SK-N-SH treated with all-trans-retinoic acid at 6 μM for 48 hours (cell line): Measurements from ENCODE around the gene RIC1.

ENCODE experiments used
- ATAC-seq: fragments of 200-7000 bp; cut with Tn5 transposase; 3 replicates; pipeline ENCODE4 v1.9.1; 2020; ENCODE audit warnings: mild to moderate bottlenecking, moderate library complexity
- ARNTL ChIP-seq: fragments of 450-650 bp; formaldehyde crosslinking; IDR thresholded peaks from 2 replicates; pipeline ENCODE4 v1.5.0; 2020; ENCODE audit warnings: low read depth, mild to moderate bottlenecking, moderate library complexity, borderline replicate concordance
- BACH2 ChIP-seq: fragments of 250-450 bp; sonication (Bioruptor Pico); IDR thresholded peaks from 2 replicates; pipeline ENCODE4 v1.9.0; 2021; ENCODE audit warnings: mild to moderate bottlenecking, borderline replicate concordance
- CSDC2 ChIP-seq: fragments of 250-450 bp; sonication (Bioruptor Pico); IDR thresholded peaks from 2 replicates; pipeline ENCODE4 v1.5.0; 2020; ENCODE audit warnings: mild to moderate bottlenecking, moderate library complexity
- ESRRG ChIP-seq: fragments of 250-450 bp; sonication (Bioruptor Pico); IDR thresholded peaks from 2 replicates; pipeline ENCODE4 v1.6.1; 2021; ENCODE audit warnings: mild to moderate bottlenecking
- GLIS3 ChIP-seq: fragments of 250-450 bp; sonication (Bioruptor Pico); IDR thresholded peaks from 2 replicates; pipeline ENCODE4 v1.5.0; 2020; ENCODE audit warnings: mild to moderate bottlenecking, moderate library complexity
- ISL1 ChIP-seq: fragments of 250-450 bp; sonication (Bioruptor Pico); IDR thresholded peaks from 2 replicates; pipeline ENCODE4 v2.1.2; 2022; ENCODE audit warnings: mild to moderate bottlenecking, moderate library complexity
- OSR1 ChIP-seq: fragments of 250-450 bp; sonication (Bioruptor Pico); IDR thresholded peaks from 2 replicates; pipeline ENCODE4 v1.8.0; 2022; ENCODE audit warnings: moderate library complexity, mild to moderate bottlenecking, inconsistent platforms
- PPARA ChIP-seq: fragments of 250-450 bp; sonication (Bioruptor Pico); IDR thresholded peaks from 2 replicates; pipeline ENCODE4 v1.5.0; 2020; ENCODE audit warnings: mild to moderate bottlenecking, borderline replicate concordance
- RARB ChIP-seq: fragments of 250-450 bp; sonication (Bioruptor Pico); IDR thresholded peaks from 2 replicates; pipeline ENCODE4 v1.8.0; 2021; ENCODE audit warnings: mild to moderate bottlenecking, moderate library complexity
- SNAI2 ChIP-seq: fragments of 250-450 bp; sonication (Bioruptor Pico); IDR thresholded peaks from 2 replicates; pipeline ENCODE4 v1.5.0; 2020; ENCODE audit warnings: mild to moderate bottlenecking, moderate library complexity
- TCF4 ChIP-seq: fragments of 250-450 bp; sonication (Bioruptor Pico); IDR thresholded peaks from 2 replicates; pipeline ENCODE4 v1.8.0; 2021; ENCODE audit warnings: mild to moderate bottlenecking, moderate library complexity, borderline replicate concordance
- TOX ChIP-seq: fragments of 250-450 bp; sonication (Bioruptor Pico); IDR thresholded peaks from 2 replicates; pipeline ENCODE4 v1.8.0; 2021; ENCODE audit warnings: mild to moderate bottlenecking, moderate library complexity, borderline replicate concordance
- ZC3H10 ChIP-seq: fragments of 250-450 bp; sonication (Bioruptor Pico); IDR thresholded peaks from 2 replicates; pipeline ENCODE4 v1.5.1; 2021; ENCODE audit warnings: mild to moderate bottlenecking, moderate library complexity
- ZFP3 ChIP-seq: fragments of 250-450 bp; sonication (Bioruptor Pico); IDR thresholded peaks from 2 replicates; pipeline ENCODE4 v1.5.0; 2020; ENCODE audit warnings: mild to moderate bottlenecking, moderate library complexity
- ZFP30 ChIP-seq: fragments of 450-650 bp; formaldehyde crosslinking; IDR thresholded peaks from 2 replicates; pipeline ENCODE4 v1.5.0; 2022; ENCODE audit warnings: mild to moderate bottlenecking, moderate library complexity
- ZNF565 ChIP-seq: fragments of 450-650 bp; formaldehyde crosslinking; conservative IDR thresholded peaks from 2 replicates; pipeline ENCODE4 v1.5.0; 2020; ENCODE audit warnings: low read depth, mild to moderate bottlenecking, moderate library complexity
- ZNF70 ChIP-seq: fragments of 450-650 bp; formaldehyde crosslinking; IDR thresholded peaks from 2 replicates; pipeline ENCODE4 v1.5.0; 2020; ENCODE audit warnings: mild to moderate bottlenecking, moderate library complexity
- ZNF8 ChIP-seq: fragments of 450-650 bp; formaldehyde crosslinking; IDR thresholded peaks from 2 replicates; pipeline ENCODE4 v1.5.0; 2020; ENCODE audit warnings: mild to moderate bottlenecking, moderate library complexity
- TF ChIP-seq, protein P1 (sequence below): fragments of 250-450 bp; sonication (Bioruptor Pico); IDR thresholded peaks from 2 replicates; pipeline ENCODE4 v1.5.1; 2020; ENCODE audit warnings: low read depth, mild to moderate bottlenecking, moderate library complexity
- TF ChIP-seq, protein P2 (sequence below): fragments of 250-450 bp; sonication (Bioruptor Pico); IDR thresholded peaks from 2 replicates; pipeline ENCODE4 v1.5.1; 2021; ENCODE audit warnings: mild to moderate bottlenecking, moderate library complexity
- TF ChIP-seq, protein P3 (sequence below): fragments of 250-450 bp; sonication (Bioruptor Pico); IDR thresholded peaks from 2 replicates; pipeline ENCODE4 v1.8.0; 2020; ENCODE audit warnings: mild to moderate bottlenecking, moderate library complexity, borderline replicate concordance
- TF ChIP-seq, protein P4 (sequence below): fragments of 250-450 bp; sonication (Bioruptor Pico); IDR thresholded peaks from 2 replicates; pipeline ENCODE4 v1.8.0; 2021; ENCODE audit warnings: low read depth, mild to moderate bottlenecking, moderate library complexity, borderline replicate concordance
- TF ChIP-seq, protein P5 (sequence below): fragments of 250-450 bp; sonication (Bioruptor Pico); IDR thresholded peaks from 2 replicates; pipeline ENCODE4 v1.5.0; 2020; ENCODE audit warnings: mild to moderate bottlenecking, moderate library complexity

RIC1 gene

DNA sequence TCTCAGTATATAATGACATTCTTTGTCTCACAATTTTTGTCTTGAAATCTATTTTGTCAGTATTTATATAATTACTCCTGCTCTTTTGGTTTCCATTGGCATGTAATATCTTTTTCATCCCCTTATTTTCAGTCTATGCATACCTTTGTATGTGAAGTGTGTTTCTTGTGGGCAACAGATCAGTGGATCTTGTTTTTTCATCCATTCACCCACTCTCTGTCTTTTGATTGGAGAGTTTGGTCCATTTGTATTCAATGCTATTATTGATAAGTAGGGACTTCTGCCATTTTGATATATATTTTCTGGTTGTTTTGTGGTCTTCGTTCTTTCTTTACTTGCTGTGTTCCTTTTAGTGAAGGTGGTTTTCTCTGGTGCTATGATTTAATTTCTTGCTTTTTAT lies 10.9 kb downstream of the RIC1 start (continued):
- TF ChIP-seq TCF4 (CRISPR knock-in tag) (no peak), ZNF8 (CRISPR knock-in tag) (no peak), CSDC2 (no peak), RARB (CRISPR knock-in tag) (no peak), ESRRG (CRISPR knock-in tag) (no peak), ARNTL (CRISPR knock-in tag) (no peak), SNAI2 (no peak), ZC3H10 (CRISPR knock-in tag) (no peak), ISL1 (no peak), ZFP3 (no peak)
- TF ChIP-seq, protein P1, sequence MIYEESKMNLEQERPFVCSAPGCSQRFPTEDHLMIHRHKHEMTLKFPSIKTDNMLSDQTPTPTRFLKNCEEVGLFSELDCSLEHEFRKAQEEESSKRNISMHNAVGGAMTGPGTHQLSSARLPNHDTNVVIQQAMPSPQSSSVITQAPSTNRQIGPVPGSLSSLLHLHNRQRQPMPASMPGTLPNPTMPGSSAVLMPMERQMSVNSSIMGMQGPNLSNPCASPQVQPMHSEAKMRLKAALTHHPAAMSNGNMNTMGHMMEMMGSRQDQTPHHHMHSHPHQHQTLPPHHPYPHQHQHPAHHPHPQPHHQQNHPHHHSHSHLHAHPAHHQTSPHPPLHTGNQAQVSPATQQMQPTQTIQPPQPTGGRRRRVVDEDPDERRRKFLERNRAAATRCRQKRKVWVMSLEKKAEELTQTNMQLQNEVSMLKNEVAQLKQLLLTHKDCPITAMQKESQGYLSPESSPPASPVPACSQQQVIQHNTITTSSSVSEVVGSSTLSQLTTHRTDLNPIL (CRISPR knock-in tag) = no peak
- TF ChIP-seq, protein P2, sequence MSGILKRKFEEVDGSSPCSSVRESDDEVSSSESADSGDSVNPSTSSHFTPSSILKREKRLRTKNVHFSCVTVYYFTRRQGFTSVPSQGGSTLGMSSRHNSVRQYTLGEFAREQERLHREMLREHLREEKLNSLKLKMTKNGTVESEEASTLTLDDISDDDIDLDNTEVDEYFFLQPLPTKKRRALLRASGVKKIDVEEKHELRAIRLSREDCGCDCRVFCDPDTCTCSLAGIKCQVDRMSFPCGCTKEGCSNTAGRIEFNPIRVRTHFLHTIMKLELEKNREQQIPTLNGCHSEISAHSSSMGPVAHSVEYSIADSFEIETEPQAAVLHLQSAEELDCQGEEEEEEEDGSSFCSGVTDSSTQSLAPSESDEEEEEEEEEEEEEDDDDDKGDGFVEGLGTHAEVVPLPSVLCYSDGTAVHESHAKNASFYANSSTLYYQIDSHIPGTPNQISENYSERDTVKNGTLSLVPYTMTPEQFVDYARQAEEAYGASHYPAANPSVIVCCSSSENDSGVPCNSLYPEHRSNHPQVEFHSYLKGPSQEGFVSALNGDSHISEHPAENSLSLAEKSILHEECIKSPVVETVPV = no peak

DNA sequence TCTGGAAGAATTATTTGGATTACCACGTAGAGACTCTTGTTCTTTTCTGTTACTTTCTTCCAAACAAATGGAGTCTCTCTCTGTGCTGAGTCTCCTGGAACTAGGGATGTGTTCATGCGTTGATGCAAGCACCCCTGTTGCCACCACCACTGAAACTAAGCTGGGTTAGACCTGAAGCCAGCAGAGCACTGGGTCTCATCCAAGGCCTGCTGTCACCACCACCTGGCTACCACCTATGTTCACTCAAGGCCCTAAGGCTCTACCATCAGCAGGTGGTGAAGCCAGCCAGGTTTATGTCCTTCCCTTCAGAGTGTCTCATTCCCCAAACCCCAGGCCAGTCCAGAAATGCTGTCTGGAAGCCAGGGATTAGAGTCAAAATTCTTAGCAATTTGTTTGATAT lies 13.3 kb downstream of the RIC1 start:
- no peak for ATAC-seq
- TF ChIP-seq SNAI2 (no peak), ZFP3 (no peak)
- TF ChIP-seq, protein P3, sequence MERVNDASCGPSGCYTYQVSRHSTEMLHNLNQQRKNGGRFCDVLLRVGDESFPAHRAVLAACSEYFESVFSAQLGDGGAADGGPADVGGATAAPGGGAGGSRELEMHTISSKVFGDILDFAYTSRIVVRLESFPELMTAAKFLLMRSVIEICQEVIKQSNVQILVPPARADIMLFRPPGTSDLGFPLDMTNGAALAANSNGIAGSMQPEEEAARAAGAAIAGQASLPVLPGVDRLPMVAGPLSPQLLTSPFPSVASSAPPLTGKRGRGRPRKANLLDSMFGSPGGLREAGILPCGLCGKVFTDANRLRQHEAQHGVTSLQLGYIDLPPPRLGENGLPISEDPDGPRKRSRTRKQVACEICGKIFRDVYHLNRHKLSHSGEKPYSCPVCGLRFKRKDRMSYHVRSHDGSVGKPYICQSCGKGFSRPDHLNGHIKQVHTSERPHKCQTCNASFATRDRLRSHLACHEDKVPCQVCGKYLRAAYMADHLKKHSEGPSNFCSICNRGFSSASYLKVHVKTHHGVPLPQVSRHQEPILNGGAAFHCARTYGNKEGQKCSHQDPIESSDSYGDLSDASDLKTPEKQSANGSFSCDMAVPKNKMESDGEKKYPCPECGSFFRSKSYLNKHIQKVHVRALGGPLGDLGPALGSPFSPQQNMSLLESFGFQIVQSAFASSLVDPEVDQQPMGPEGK = no peak
- TF ChIP-seq, protein P4, sequence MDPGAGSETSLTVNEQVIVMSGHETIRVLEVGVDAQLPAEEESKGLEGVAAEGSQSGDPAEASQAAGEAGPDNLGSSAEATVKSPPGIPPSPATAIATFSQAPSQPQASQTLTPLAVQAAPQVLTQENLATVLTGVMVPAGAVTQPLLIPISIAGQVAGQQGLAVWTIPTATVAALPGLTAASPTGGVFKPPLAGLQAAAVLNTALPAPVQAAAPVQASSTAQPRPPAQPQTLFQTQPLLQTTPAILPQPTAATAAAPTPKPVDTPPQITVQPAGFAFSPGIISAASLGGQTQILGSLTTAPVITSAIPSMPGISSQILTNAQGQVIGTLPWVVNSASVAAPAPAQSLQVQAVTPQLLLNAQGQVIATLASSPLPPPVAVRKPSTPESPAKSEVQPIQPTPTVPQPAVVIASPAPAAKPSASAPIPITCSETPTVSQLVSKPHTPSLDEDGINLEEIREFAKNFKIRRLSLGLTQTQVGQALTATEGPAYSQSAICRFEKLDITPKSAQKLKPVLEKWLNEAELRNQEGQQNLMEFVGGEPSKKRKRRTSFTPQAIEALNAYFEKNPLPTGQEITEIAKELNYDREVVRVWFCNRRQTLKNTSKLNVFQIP (CRISPR knock-in tag) = no peak

DNA sequence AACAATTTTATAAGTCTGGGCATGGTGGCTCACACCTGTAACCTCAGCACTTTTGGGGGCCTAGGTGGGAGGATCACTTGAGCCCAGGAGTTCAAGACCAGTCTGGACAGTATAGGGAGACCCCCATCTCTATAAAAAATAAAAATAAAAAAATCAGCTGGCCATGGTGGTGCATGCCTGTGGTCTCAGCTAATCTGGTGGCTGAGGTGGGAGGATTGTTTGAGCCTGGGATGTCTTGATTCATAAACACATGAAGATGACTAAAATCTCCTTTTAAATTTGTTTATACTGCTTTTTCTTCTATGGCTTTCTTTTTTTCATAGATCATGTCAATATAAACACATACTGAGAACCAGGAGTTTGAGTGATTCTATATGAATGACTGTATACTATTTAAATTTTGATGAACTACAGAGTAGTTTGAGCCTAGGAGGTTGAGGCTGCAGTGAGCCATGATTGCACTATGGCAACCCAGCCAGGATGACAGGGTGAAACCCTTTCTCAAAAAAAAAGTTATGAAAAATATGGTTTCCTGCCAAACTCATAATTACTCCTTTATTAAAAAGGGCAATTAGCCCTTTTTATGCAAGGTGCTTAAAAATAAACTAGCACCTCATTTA lies 14.2 kb downstream of the RIC1 start:
- ATAC-seq = no peak
- TF ChIP-seq ZNF565 (CRISPR knock-in tag) = no peak
- no peak for TF ChIP-seq ZNF8 (CRISPR knock-in tag)
- TF ChIP-seq, protein P3 = no peak
- TF ChIP-seq SNAI2 = no peak
- TF ChIP-seq OSR1 = no peak
- no peak for TF ChIP-seq BACH2 (CRISPR knock-in tag)
- TF ChIP-seq, protein P5, sequence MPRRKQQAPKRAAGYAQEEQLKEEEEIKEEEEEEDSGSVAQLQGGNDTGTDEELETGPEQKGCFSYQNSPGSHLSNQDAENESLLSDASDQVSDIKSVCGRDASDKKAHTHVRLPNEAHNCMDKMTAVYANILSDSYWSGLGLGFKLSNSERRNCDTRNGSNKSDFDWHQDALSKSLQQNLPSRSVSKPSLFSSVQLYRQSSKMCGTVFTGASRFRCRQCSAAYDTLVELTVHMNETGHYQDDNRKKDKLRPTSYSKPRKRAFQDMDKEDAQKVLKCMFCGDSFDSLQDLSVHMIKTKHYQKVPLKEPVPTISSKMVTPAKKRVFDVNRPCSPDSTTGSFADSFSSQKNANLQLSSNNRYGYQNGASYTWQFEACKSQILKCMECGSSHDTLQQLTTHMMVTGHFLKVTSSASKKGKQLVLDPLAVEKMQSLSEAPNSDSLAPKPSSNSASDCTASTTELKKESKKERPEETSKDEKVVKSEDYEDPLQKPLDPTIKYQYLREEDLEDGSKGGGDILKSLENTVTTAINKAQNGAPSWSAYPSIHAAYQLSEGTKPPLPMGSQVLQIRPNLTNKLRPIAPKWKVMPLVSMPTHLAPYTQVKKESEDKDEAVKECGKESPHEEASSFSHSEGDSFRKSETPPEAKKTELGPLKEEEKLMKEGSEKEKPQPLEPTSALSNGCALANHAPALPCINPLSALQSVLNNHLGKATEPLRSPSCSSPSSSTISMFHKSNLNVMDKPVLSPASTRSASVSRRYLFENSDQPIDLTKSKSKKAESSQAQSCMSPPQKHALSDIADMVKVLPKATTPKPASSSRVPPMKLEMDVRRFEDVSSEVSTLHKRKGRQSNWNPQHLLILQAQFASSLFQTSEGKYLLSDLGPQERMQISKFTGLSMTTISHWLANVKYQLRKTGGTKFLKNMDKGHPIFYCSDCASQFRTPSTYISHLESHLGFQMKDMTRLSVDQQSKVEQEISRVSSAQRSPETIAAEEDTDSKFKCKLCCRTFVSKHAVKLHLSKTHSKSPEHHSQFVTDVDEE = no peak
- no peak for TF ChIP-seq GLIS3 (CRISPR knock-in tag)
- TF ChIP-seq, protein P1 (CRISPR knock-in tag) = no peak
- TF ChIP-seq ZFP30 (CRISPR knock-in tag) = no peak
- no peak for TF ChIP-seq CSDC2
- TF ChIP-seq ESRRG (CRISPR knock-in tag) = no peak
- no peak for TF ChIP-seq ZFP3
- no peak for TF ChIP-seq ISL1
- TF ChIP-seq, protein P4 (CRISPR knock-in tag) = no peak
- TF ChIP-seq TOX (CRISPR knock-in tag) = no peak
- TF ChIP-seq ZNF70 (CRISPR knock-in tag) = no peak
- TF ChIP-seq PPARA = no peak
- no peak for TF ChIP-seq ARNTL (CRISPR knock-in tag)
